Activated CD4-positive, alpha-beta T cell treated with anti-CD3 and anti-CD28 coated beads, Interleukin-2, amount 50 U/mL, for 16 hours (primary cell): Measurements from ENCODE around the gene ARHGAP33.
"Not testable (repeated sequence)": the region's sequence is repeated elsewhere in the genome, so short reads cannot be mapped to it uniquely, and the experiment has no call there.

Experiments
- DNase-seq: peaks from one replicate; pipeline ENCODE4 v3.0.0-alpha.2; 2020

The ARHGAP33 gene

GRCh38 chr19:35780717-35781116 is 5.4 kb downstream of the ARHGAP33 start:
- no peak for DNase-seq

DNA sequence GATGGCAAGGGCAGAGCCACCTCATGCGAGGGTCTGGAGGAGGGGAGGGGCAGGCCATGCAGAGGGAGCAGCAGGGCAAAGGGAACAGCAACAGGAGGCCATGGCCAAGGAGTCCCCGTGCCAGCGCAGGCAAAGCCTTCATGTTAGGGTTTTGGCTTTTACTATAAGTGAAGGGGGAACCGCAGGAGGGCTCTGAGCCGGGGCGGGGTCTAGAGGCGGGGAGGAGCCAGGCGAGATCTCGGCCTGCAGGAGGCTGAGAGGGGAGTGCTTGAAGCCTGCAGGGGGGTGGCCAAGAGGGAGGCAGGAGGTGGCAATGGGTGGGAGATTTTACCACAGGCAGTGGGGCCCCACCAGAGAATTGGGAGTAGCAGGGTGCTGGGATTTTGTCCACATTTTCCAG is 6.3 kb downstream of the ARHGAP33 start:
- DNase-seq, result no peak

- DNase-seq, result no peak
Observed at GRCh38 chr19:35782589-35782988, 7.2 kb downstream of the ARHGAP33 start.

- DNase-seq, result no peak
Observed at GRCh38 chr19:35783469-35784434, 8.4 kb downstream of the ARHGAP33 start.

- DNase-seq, result no peak
Observed at GRCh38 chr19:35784503-35785338, 9.4 kb downstream of the ARHGAP33 start.

GRCh38 chr19:35785339-35785627 is 9.9 kb downstream of the ARHGAP33 start:
- no peak for DNase-seq

- DNase-seq, result no peak
Observed at GRCh38 chr19:35786299-35787160, 11.2 kb downstream of the ARHGAP33 start.

- DNase-seq, result no peak
Observed at GRCh38 chr19:35787227-35787799, 11.9 kb downstream of the ARHGAP33 start.

DNA sequence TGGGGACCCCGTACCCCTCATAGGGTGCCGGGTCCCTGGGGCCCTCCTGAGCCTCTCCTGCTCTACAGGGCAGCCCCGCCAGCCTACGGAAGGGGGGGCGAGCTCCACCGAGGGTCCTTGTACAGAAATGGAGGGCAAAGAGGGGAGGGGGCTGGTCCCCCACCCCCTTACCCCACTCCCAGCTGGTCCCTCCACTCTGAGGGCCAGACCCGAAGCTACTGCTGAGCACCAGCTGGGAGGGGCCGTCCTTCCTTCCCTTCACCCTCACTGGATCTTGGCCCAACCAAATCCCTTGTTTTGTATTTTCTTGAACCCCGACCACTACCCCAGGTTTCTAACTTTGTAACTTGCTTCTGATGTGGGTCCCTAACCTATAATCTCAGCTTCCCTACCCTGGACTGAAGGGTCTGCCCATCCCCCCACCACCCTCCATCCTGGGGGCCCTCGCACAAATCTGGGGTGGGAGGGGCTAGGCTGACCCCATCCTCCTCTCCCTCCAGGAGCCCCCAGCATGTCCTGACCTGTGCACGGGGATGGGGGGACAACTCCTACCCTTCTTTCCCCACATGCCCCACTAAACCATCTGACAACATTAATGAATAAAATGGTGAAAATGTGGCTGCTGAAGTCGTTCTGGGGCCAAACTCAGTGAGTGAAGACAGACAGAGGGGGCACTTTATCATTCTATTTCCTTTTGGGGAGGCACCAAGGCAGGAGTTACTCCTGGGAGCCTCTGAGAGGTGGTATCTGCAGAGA is 13.0 kb downstream of the ARHGAP33 start:
- no peak for DNase-seq

DNA sequence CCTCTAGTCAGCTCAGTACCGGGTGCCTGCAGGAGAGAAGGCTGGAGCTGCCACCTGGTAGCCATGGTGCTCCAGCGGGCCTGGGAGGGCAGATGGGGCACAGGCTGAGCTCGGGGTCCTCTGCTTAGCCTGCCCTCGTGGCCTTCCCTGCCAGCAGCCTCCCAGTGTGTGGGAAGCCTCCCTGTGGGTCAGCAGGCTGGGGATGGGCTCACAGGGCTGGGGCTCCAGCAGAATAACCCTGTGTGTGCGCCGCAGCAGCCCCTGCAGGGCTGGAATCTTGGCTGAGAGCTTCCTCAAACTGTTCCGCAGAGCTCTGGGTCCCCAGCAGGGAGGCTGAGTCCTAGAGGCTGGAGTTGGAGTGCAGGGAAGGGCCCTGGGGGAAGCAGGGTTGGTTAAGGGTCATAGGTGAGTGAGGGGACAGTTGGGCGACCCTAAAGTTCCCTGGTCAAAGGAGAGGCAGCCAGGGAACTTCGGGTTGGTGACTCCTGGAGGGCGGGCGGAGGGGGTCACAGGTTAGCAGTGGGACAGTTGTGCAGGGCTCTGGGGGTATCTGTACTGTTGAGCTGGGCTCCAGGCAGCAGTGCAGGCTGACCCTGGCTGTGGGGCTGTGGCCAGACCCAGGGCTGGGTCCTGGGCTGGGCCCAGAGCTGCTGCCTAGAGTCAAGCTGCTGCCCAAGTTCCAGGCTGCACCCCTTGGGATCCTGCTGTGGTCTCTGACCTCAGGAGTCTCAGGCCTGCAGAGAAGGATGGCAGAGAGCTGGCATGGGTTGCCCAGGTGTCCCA is 14.0 kb downstream of the ARHGAP33 start:
- DNase-seq, result no peak

GRCh38 chr19:35789978-35790944 is 14.9 kb downstream of the ARHGAP33 start:
- no peak for DNase-seq

DNA sequence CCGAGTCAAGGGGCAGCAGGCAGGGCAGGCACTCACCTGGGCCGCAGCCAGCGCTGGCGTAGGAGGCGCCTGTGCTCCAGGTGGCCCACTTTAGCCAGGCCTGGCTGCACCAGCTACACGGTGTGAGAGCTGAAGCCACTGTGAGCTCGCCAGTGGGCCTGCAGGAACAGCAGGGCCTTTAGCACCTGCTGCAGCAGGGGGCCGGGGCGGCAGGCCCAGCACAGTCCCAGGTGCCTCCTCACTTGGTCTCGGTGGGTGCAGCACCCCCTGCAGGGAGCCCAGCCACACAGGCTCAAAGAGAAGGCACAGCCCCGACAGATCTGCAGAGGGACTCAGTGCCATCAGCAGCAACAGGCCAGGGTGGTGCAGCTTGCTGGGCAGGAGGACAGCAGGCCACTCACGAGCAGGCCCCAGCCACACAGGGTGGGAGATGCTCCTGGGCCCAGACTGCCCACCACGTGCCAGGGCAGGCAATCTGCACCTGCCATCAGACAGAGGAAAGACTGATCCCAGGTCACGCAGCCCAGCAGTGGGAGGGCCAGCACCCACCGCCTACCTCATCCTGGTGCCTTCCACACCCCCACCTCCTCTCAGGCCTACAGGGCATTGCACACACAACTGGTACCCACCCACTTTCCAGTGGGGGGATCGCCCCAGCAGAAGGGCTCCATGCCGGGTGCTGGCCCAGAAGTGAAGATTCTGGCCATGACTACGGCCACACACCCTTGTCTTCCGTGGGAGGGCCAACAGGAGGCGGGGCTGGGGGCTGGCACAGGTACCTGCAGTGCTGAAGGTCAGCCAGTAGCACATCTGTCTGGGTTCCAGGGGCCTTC is 15.8 kb downstream of the ARHGAP33 start:
- no peak for DNase-seq

GRCh38 chr19:35791814-35792279 is 16.5 kb downstream of the ARHGAP33 start:
- DNase-seq, result no peak

GRCh38 chr19:35792312-35792711 is 16.9 kb downstream of the ARHGAP33 start:
- DNase-seq, result no peak

DNA sequence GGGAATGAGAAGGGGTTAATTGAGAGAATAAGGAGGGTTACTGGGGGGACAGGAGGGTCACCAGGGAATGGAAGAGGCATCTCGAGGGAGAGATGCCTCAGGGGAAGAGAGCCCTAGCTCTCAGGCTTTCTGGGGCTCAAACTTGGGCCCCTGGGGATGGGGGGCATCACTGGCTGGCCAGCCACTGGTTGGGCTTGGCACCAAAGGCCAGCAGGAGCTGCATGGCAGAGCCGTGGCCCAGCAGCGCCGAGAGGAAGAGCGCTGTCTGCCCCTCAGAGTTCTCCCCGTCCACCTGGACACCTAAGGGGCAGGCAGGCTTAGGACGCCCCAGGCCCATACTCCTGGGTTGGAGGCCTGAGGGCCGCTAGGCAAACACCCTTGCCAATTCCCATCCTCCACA is 17.5 kb downstream of the ARHGAP33 start:
- no peak for DNase-seq

- no peak for DNase-seq
Observed at GRCh38 chr19:35793381-35794165, 18.2 kb downstream of the ARHGAP33 start.

DNA sequence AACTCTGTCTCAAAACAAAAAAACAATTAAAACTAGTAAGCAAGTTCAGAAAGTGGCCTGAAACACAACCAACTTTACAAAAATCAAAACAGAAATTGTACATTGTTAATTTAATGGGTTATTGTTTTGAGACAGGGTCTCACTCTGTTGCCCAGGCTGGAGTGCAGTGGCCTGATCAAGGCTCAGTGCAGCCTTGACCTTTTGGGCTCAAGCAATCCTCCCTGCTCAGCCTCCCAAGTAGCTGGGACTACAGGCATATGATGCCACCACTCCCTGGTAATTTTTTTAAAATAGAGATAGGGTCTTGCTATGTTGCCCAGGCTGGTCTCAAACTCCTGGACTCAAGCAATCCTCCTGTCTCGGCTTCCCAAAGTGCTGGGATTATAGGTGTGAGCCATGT is 20.2 kb downstream of the ARHGAP33 start:
- not testable (repeated sequence) for DNase-seq
